Spleen (tissue), 7 donors: ENCODE results near the gene PLAC9.

Experiments
- CTCF ChIP-seq, 11 experiments: fragments of 200-600 bp in 7 of 11; fragments of 450-650 bp in 4 of 11; sonication (generic) in 4 of 11; IDR thresholded peaks in 8 of 11; conservative IDR thresholded peaks in 3 of 11; 1 replicate in 7 of 11; 2 replicates in 4 of 11; pipeline versions ENCODE4 v1.4.0 to v1.8.0; 2016 to 2021; ENCODE audit warnings: antibody characterized with exemption in 11 of 11, inconsistent platforms in 4 of 11, mild to moderate bottlenecking in 1 of 11
- POLR2A ChIP-seq, 3 donors: fragments of 450-650 bp; IDR thresholded peaks; one replicate each; pipeline ENCODE4 v1.5.1; 2017; ENCODE audit warnings: antibody characterized with exemption in 3 of 3, mild to moderate bottlenecking in 1 of 3
- POLR2AphosphoS5 ChIP-seq, 3 donors: sonication (generic); formaldehyde crosslinking; IDR thresholded peaks; one replicate each; pipeline ENCODE4 v1.5.1; 2017; ENCODE audit warnings: antibody characterized with exemption in 3 of 3
- donor health status: DM: no; HTN: no; CAD: no; lungs with moderate emphysema.
- donor health status: DM: no; HTN: no; CAD: no.
- donor health status: DM: no; HTN: no; CAD: no.

- no peak for TF ChIP-seq POLR2A (IDR thresholded peaks at IDR 0.05)
- no peak for TF ChIP-seq POLR2AphosphoS5 (IDR thresholded peaks at IDR 0.05)
- no peak for TF ChIP-seq CTCF (IDR thresholded peaks at IDR 0.05 in 8 of 11, conservative IDR thresholded peaks at IDR 0.05 in 3 of 11)
Measured at GRCh38 chr10:80137920-80138319, 5.4 kb downstream of the PLAC9 start.
